Activated T-helper 1 cell treated with anti-CD3 and anti-CD28 coated beads, Interleukin-12 subunit alpha, Interleukin-12 subunit beta, Interleukin-2, Interleukin-4 antibody, amounts not matched to agents 30 ng/mL and 10 ng/mL and 1 ng/mL, durations not matched to agents 14 hours and 24 hours and 36 hours (primary cell): ENCODE data around the gene CYB561D2. TPM values are rescaled to one million over a fixed set of nuclear protein-coding genes. Genes with fewer than 3 reads are reported as not detected.
A peak's percentile ranks its signal among the peaks of the same experiment; 100 is the strongest.

Source experiments
- DNase-seq: peaks from one replicate; pipeline ENCODE4 v3.0.0; 2021; ENCODE audit warnings: low spot score
- H3K27ac Mint-ChIP-seq: one replicate; pipeline ENCODE4 v1.8.0; 2021; ENCODE audit warnings: mild to moderate bottlenecking, mixed read lengths
- H3K27me3 Mint-ChIP-seq: one replicate; pipeline ENCODE4 v1.8.0; 2022; ENCODE audit warnings: mild to moderate bottlenecking, moderate library complexity, mixed read lengths; ENCODE audit not compliant: insufficient read depth
- H3K36me3 Mint-ChIP-seq: one replicate; pipeline ENCODE4 v1.8.0; 2021; ENCODE audit warnings: low read depth, mixed read lengths
- H3K4me1 Mint-ChIP-seq: one replicate; pipeline ENCODE4 v1.8.0; 2021; ENCODE audit warnings: low read depth, mixed read lengths
- H3K4me3 Mint-ChIP-seq: one replicate; pipeline ENCODE4 v1.8.0; 2021; ENCODE audit warnings: mild to moderate bottlenecking, moderate library complexity, mixed read lengths
- H3K9me3 Mint-ChIP-seq: one replicate; pipeline ENCODE4 v1.8.0; 2021; ENCODE audit warnings: mixed read lengths
- intact Hi-C: fragments of 100-400 bp; cut with micrococcal nuclease; formaldehyde crosslinking; loops from one replicate; pipeline ENCODE4 v1.15.1; 2024
- total RNA-seq: library from RNA; stranded (reverse); gene quantifications from 2 replicates; pipeline ENCODE4 v1.2.3, GENCODE V29; 2022

CYB561D2 gene
- total RNA-seq, 1 donor from 2014 or later: 35.9 TPM

DNA sequence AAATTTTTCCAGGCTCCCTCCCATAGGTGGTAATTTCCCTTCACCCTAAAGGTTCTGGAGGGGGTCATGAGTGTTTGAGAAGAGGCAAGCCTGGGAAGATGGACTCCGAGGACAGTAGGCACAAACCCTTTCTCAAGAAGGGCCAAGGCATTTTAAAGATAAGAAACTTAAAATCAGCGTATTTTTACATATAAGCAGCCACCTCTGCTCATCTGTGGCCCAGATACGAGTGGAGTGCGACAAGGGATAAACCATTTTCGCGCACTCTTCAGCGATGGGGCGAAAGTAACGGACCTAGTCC is 10.6 kb upstream of the CYB561D2 start:
- intact Hi-C loops: loop anchor here (1.0 kb wide), 1 partner anchor 10 kb away; the partner anchor contains the start of genes CYB561D2 and NPRL2

DNA sequence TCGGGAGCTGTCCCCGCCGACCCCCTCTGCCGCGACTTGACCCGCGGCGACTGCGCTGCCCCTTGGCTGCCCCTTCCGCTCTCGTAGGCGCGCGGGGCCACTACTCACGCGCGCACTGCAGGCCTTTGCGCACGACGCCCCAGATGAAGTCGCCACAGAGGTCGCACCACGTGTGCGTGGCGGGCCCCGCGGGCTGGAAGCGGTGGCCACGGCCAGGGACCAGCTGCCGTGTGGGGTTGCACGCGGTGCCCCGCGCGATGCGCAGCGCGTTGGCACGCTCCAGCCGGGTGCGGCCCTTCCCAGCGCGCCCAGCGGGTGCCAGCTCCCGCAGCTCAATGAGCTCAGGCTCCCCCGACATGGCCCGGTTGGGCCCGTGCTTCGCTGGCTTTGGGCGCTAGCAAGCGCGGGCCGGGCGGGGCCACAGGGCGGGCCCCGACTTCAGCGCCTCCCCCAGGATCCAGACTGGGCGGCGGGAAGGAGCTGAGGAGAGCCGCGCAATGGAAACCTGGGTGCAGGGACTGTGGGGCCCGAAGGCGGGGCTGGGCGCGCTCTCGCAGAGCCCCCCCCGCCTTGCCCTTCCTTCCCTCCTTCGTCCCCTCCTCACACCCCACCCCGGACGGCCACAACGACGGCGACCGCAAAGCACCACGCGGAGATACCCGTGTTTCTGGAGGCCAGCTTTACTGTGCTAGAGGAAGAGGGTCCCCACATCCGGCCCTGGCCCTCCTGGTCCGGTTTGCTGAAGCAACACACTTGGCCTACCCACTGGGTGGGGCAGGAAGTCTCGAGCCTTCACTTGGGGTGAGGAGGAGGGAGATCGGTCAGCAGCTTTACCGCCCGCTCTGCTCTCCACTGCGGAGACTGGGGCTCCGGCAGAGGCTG is 10.0 kb upstream of the CYB561D2 start, which contains the start of gene RASSF1:
Gene RASSF1, minus strand, starts transcription at position 389 of the 882 bp plus-strand sequence. Its CDS starts 31 bp downstream, at position 358.
- Mint-ChIP-seq H3K4me1 (peaks cover 43% of the 10 kb centered on the region), H3K4me3 (peak within 1 kb of the TSS; percentile 96), H3K27me3 (no peaks in the 10 kb centered on the region), H3K27ac (peak within 1 kb of the TSS; percentile 97), H3K9me3 (no peaks in the 10 kb centered on the region), H3K36me3 (peaks cover 18% of the 10 kb centered on the region)
- peak; percentile 74 for DNase-seq
- intact Hi-C loops: loop anchor here (1.0 kb wide), 1 partner anchor 10 kb away; the partner anchor contains the start of genes CYB561D2 and NPRL2

More for the DNA sequence above, 10.6 kb upstream of the CYB561D2 start:
- Mint-ChIP-seq H3K9me3 (no peaks in the 10 kb centered on the region), H3K27ac (peak overlapping the region; percentile 97), H3K27me3 (no peaks in the 10 kb centered on the region), H3K4me1 (peaks cover 42% of the 10 kb centered on the region), H3K36me3 (peaks cover 18% of the 10 kb centered on the region), H3K4me3 (peak overlapping the region; percentile 96)
- DNase-seq: no peak

DNA sequence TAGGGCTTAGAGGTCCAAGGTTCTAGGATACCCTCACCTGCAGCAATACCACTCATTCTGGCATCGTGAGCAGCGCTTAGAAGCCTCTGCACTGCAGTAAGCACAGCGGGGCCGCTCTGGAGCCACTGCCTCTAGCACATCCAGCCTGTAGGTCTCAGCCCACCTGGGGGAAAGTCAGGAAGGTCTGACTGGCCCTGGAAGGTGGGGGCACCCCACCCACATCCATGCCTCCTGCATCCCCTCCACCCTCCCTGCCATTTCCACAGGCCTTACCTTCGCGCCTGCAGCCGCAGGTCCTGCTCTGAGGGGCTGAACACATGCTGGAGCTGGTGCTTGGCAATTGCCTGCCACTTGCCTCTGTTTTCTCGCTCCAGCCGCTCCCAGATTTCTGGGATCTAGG is 9.1 kb upstream of the CYB561D2 start:
- no peaks in the 10 kb centered on the region for H3K27me3 Mint-ChIP-seq
- DNase-seq: no peak
- H3K4me1 Mint-ChIP-seq: peaks cover 42% of the 10 kb centered on the region
- intact Hi-C loops: no loop called here
- peak overlapping the region; percentile 91 for H3K27ac Mint-ChIP-seq
- H3K4me3 Mint-ChIP-seq: peak overlapping the region; percentile 85
- no peaks in the 10 kb centered on the region for H3K9me3 Mint-ChIP-seq
- H3K36me3 Mint-ChIP-seq: peaks cover 14% of the 10 kb centered on the region

DNA sequence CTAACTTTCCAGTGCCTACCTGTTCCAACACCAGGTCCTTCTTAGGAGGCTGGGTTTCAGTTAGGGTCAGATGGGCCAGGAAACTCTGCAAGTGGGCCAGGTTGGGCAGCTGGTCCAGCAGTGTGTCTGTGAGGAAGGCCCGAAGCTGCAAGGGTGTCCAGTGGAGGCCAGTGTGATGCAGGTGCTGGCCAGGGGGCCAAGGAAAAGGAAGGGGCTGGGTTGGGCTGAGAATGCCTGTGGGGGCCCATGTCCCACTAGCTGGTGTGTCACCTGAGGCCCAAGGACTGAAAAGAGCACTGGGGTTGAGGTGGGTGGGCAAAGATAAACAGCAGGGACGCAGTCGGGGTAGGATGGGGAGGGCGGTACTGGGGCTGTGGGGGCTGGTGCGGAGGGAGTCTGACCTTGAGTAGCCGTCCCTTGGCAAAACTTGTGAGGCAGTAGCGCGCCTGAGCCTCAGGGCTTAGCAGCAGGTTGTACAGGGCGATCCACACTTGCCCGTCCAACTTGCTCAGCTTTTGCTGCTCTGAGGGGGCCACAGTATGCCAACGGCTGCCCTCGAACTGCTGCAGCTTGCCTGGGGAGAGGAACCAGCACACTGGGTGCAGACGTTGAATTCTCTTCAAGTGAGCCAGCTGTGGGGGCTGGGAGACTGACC is 8.5 kb upstream of the CYB561D2 start:
- DNase-seq: no peak
- Mint-ChIP-seq H3K4me1 (peaks cover 41% of the 10 kb centered on the region), H3K27ac (no peak overlapping the region), H3K36me3 (peaks cover 12% of the 10 kb centered on the region), H3K4me3 (peak overlapping the region; percentile 30), H3K9me3 (no peaks in the 10 kb centered on the region), H3K27me3 (no peaks in the 10 kb centered on the region)
- intact Hi-C loops: no loop called here

DNA sequence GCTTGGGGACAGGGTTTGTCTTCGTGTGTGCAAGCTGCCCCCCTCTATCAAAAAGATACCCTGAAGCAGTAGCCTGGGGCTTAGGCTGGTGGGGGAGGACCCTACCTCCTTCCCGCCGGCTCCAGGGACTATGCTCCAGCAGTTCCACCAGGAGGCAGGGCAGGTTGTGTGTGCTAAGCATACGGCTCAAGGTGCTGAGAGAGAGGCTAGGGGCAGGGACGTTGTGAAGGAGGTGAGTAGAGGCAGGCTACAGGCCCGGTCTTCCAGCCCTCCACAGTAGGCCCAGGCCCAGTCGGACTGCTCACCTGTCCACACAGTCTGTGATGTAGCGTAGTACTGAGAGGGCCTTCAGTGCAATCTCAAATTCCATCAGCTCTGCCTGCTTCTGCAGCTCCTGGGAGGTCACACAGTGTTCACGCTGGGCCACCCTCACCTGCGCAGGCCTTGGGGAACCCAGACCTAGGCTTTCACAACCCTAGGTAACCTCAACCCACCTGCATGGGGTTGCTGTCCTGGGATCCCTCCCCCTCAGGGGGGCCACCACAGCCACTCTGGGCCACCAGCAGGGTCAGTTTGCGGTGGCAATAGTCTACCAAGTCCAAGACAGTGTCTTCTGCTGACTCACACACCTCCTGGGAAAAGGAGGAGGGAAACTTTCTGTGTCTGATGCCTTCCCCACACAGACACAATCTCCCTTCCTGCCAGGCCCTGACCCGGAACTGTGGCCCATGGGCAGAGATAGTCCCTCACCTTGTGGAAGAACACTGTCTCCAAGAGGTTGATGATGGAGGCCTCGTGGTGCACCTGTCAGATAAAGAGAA is 7.6 kb upstream of the CYB561D2 start:
- Mint-ChIP-seq H3K9me3 (no peaks in the 10 kb centered on the region), H3K27me3 (no peaks in the 10 kb centered on the region), H3K36me3 (peaks cover 13% of the 10 kb centered on the region), H3K4me3 (no peak overlapping the region), H3K27ac (no peak overlapping the region), H3K4me1 (peaks cover 46% of the 10 kb centered on the region)
- DNase-seq: no peak
- intact Hi-C loops: no loop called here

DNA sequence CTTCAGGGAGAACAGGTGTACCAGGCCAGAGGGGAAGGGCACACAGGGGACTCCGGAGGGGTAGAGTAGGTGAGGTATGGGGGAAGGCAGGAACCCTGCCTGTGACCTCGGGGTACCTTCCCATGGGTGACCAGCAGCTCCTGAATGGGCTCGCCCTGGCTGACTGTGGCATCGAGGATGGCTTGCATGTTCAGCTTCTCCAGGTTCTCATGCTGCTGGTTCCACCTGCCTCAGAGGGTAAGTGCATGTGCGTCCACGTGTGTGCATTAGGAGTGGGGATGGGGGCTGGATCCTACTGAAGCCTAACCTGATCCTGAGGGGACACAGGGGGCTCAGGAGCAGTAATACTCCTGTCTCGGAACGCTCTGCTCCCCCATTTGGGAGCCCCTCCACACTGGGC is 5.7 kb upstream of the CYB561D2 start:
- intact Hi-C loops: no loop called here
- H3K9me3 Mint-ChIP-seq: no peaks in the 10 kb centered on the region
- no peak overlapping the region for H3K4me3 Mint-ChIP-seq
- H3K27ac Mint-ChIP-seq: no peak overlapping the region
- DNase-seq: no peak
- H3K36me3 Mint-ChIP-seq: peaks cover 11% of the 10 kb centered on the region
- H3K27me3 Mint-ChIP-seq: no peaks in the 10 kb centered on the region
- H3K4me1 Mint-ChIP-seq: peaks cover 44% of the 10 kb centered on the region

DNA sequence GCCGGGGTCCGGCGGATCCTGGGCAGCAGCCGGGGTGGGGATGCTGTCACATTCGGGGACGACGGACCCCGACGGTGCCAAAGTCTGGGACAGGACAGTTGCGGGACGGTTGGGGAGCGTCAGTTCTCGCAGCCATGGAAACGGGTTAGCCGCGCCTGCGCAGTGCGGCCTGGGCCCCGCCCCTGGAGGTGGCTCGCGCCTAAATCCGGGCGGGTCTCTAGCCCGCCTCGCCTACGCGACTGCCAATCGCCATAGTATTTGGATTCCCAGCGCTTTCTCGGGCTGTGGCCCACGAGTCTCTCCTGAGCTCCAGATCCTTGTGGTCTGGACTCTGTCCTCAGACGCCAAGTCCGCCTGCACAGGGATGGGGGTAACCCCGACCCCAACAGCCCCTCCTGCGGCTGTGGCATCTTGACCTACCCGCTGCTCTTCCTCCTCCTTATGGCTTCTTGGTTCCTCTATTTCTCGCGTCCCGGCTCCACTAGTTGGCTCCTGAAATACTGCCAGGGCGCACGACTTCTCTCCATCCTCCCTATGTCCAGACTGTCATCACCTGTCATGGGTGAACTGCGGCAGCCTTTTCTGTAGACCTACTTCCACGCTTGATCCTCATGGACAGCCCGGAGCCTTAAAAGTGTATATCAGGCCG is 5.0 kb upstream of the CYB561D2 start, which contains the start of gene ZMYND10:
Gene ZMYND10, minus strand, starts transcription at position 147 of the 649 bp plus-strand sequence. CDS start 153 bp downstream, outside the sequence.
- Mint-ChIP-seq H3K9me3 (no peaks in the 10 kb centered on the region), H3K4me3 (peak within 1 kb of the TSS; percentile 55), H3K36me3 (peaks cover 17% of the 10 kb centered on the region), H3K27ac (no peak within 1 kb of the TSS), H3K4me1 (peaks cover 51% of the 10 kb centered on the region), H3K27me3 (no peaks in the 10 kb centered on the region)
- DNase-seq: peak; percentile 78
- intact Hi-C loops: no loop called here

DNA sequence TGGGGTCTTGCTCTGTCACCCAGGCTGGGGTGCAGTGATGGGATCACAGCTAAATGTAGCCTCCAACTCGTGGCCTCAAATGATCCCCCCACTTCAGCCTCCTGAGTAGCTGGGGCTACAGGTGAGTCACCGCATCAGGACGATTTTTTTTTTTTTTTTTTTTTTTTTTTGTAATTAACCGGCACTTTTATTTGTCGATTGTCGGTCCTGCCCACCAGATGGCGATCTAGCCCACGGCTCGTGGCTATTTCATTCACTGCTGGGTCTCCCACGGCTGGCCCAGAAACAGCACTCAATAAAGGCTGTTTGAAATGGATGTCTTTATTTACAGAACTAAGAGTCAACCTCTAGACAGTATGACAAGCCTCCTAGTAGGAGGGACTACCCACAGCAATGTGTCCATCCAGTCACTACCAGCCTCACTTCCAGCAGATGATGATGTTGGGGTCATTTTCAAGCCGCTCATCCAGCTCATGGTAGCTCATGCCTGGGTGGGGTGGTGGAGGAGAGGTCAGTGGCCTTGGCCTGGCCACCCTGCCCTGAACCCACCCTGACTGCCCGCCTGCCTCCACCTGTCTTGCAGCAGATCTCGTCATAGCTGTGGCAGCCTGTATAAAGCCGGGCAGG is 3.4 kb upstream of the CYB561D2 start:
- intact Hi-C loops: loop anchor here (1.0 kb wide), 4 partner anchors 89 to 220 kb away; partner anchors contain the start of gene C3orf18
- H3K36me3 Mint-ChIP-seq: peaks cover 22% of the 10 kb centered on the region
- DNase-seq: peak; percentile 66
- no peak overlapping the region for H3K27ac Mint-ChIP-seq
- no peaks in the 10 kb centered on the region for H3K9me3 Mint-ChIP-seq
- H3K4me1 Mint-ChIP-seq: peaks cover 57% of the 10 kb centered on the region
- H3K4me3 Mint-ChIP-seq: no peak overlapping the region
- H3K27me3 Mint-ChIP-seq: no peaks in the 10 kb centered on the region

DNA sequence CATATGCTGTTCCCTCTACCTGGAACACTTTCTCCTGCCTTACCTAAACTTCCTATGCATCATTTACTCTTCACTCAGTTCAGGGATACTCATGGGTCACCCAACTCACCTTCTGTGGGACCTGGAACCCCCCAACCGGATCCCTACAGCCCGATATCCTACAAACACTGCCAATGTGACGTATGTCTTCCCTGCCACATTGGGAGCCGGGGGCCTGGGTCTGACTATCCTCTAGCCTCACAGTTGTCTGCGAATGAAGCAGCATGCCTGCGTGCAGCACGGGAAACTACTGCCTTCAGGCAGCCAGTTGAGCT is 492 bp upstream of the CYB561D2 start:
- no peaks in the 10 kb centered on the region for H3K9me3 Mint-ChIP-seq
- peak overlapping the region; percentile 95 for H3K4me3 Mint-ChIP-seq
- H3K36me3 Mint-ChIP-seq: peaks cover 30% of the 10 kb centered on the region
- intact Hi-C loops: loop anchor here (1.0 to 10.0 kb wide), 7 partner anchors 10 to 1705 kb away; partner anchors contain the start of genes CISH, DUSP7, HYAL3 and NAA80
- peaks cover 56% of the 10 kb centered on the region for H3K4me1 Mint-ChIP-seq
- no peaks in the 10 kb centered on the region for H3K27me3 Mint-ChIP-seq
- no peak for DNase-seq
- H3K27ac Mint-ChIP-seq: peak overlapping the region; percentile 95

DNA sequence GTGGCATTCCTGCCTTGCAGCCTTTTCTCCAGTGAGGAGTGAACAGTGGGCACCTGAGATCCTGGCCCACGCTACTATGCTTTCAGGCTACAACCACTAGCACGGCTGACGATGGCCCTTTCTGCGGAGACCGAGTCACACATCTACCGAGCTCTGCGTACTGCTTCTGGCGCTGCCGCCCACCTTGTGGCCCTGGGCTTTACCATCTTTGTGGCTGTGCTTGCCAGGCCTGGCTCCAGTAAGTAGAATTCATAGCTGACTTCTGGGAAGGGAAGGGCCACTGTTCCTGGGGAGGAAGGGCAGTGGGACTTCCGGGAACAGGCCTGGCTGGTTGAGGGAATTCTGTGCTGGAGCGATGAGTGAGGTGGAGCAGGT is 648 bp downstream of the CYB561D2 start:
- DNase-seq: no peak
- intact Hi-C loops: loop anchor here (1.0 to 10.0 kb wide), 8 partner anchors 8 to 1703 kb away; partner anchors contain the start of genes CISH, DUSP7, IFRD2 and RPL29

DNA sequence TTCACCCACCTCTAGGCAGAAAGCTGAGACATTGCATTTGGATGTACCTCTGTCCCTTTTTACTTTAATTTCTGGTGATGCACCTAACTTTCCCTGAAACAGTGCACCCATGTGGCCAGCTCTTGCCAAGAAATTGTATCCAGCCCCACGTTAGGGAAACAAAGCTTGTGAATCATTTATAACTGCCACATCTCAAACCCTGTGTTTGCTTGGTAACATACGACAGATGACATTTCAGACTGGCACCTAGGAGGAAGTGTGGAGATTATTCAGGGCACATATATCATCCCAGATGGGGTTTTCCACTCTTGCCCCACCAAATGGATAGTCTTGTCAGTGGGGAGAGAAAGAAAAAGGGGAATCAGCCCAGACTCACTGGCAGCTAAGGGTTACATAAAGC is 2.1 kb downstream of the CYB561D2 start:
- H3K9me3 Mint-ChIP-seq: no peaks in the 10 kb centered on the region
- no peaks in the 10 kb centered on the region for H3K27me3 Mint-ChIP-seq
- H3K36me3 Mint-ChIP-seq: peaks cover 33% of the 10 kb centered on the region
- H3K4me3 Mint-ChIP-seq: peak overlapping the region; percentile 30
- H3K4me1 Mint-ChIP-seq: peaks cover 59% of the 10 kb centered on the region
- DNase-seq: no peak
- H3K27ac Mint-ChIP-seq: no peak overlapping the region
- intact Hi-C loops: loop anchor here (10.0 kb wide), 3 partner anchors 1332 to 1702 kb away; partner anchors contain the start of genes DUSP7 and RPL29

More for the DNA sequence above, 648 bp downstream of the CYB561D2 start:
- Mint-ChIP-seq H3K27me3 (no peaks in the 10 kb centered on the region), H3K4me3 (peak overlapping the region; percentile 95), H3K27ac (peak overlapping the region; percentile 95), H3K36me3 (peaks cover 33% of the 10 kb centered on the region), H3K4me1 (peaks cover 55% of the 10 kb centered on the region), H3K9me3 (no peaks in the 10 kb centered on the region)
